T-helper 2 cell (primary cell): ENCODE data around the gene PDE4D.

Experiments
- DNase-seq, 5 experiments: peaks; one replicate each; pipeline versions ENCODE4 v3.0.0 to v3.0.0-alpha.2; 2012 to 2022

The PDE4D gene

GRCh38 chr5:59158637-59159391 lies 734.7 kb downstream of the PDE4D start:
- no peak for DNase-seq

GRCh38 chr5:59158165-59158564 lies 735.4 kb downstream of the PDE4D start:
- no peak for DNase-seq

- DNase-seq: no peak
Measured at GRCh38 chr5:59157068-59157467, 736.5 kb downstream of the PDE4D start.

GRCh38 chr5:59152701-59153245 lies 740.8 kb downstream of the PDE4D start:
- DNase-seq: peak in 1 of 5 experiments; percentile 51

- DNase-seq: peak in 1 of 5 experiments; percentile 35
Measured at GRCh38 chr5:59151162-59151889, 742.2 kb downstream of the PDE4D start.

GRCh38 chr5:59149827-59150226 lies 743.7 kb downstream of the PDE4D start:
- no peak for DNase-seq

- no peak for DNase-seq
Measured at GRCh38 chr5:59149271-59149670, 744.3 kb downstream of the PDE4D start.

GRCh38 chr5:59146729-59147128 lies 746.8 kb downstream of the PDE4D start:
- peak in 1 of 5 experiments; percentile 51 for DNase-seq

- DNase-seq: no peak
Measured at GRCh38 chr5:59143926-59144333, 749.6 kb downstream of the PDE4D start.

- no peak for DNase-seq
Measured at GRCh38 chr5:59142927-59143326, 750.6 kb downstream of the PDE4D start.

GRCh38 chr5:59142138-59142537 lies 751.4 kb downstream of the PDE4D start:
- no peak for DNase-seq

GRCh38 chr5:59140133-59140532 lies 753.4 kb downstream of the PDE4D start:
- DNase-seq: no peak

- DNase-seq: no peak
Measured at GRCh38 chr5:59139695-59140094, 753.8 kb downstream of the PDE4D start.

GRCh38 chr5:59138509-59138908 lies 755.0 kb downstream of the PDE4D start:
- DNase-seq: no peak

- DNase-seq: no peak
Measured at GRCh38 chr5:59137846-59138245, 755.7 kb downstream of the PDE4D start.

GRCh38 chr5:59136549-59136948 lies 757.0 kb downstream of the PDE4D start:
- DNase-seq: no peak

GRCh38 chr5:59134471-59135163 lies 758.9 kb downstream of the PDE4D start:
- no peak for DNase-seq

GRCh38 chr5:59133764-59134261 lies 759.7 kb downstream of the PDE4D start:
- DNase-seq: no peak

- peak in 2 of 5 experiments; percentile 56 to 60 for DNase-seq
Measured at GRCh38 chr5:59132131-59132530, 761.4 kb downstream of the PDE4D start.

GRCh38 chr5:59130431-59130830 lies 763.1 kb downstream of the PDE4D start:
- no peak for DNase-seq

GRCh38 chr5:59128646-59129290 lies 764.8 kb downstream of the PDE4D start:
- no peak for DNase-seq
